ENCODE results near the gene REXO1. TPM values are rescaled to one million over a fixed set of nuclear protein-coding genes. Genes with fewer than 3 reads are reported as not detected.

REXO1 gene
- total RNA-seq, 1 donor from 2014 or later, result 37.2 TPM

DNA sequence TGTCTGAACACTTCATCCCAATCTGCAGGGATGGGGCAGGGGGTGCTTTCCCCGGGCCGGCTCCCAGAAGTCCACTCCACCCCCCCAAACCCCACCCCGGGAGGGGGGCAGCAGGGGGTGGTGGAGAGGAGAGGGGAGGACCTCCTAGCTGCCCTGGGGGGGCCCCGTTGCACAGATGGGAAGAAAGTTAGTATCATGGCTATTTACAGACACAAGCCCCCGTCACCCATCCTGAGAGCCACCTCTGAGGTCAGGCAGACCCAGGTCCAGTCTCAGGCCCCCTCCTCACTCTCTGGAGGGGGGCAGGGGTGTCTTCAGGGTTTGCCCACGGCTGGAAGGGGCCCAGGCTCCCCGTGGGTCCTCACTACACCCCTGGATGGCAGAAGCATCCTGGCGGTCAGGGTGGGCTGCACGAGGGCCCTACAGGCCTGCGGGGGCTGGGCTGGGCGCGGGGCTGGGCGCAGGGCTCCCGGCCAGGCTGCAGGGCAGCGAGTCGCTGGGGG is 5.8 kb upstream of the REXO1 start:
- Histone ChIP-seq H3K36me3 (no peaks in the 10 kb centered on the region), H3K27ac (no peak overlapping the region), H3K4me1 (peaks cover 66% of the 10 kb centered on the region), H3K27me3 (no peaks in the 10 kb centered on the region), H3K4me3 (no peak overlapping the region), H3K9me3 (no peaks in the 10 kb centered on the region)
- TF ChIP-seq, protein P1, sequence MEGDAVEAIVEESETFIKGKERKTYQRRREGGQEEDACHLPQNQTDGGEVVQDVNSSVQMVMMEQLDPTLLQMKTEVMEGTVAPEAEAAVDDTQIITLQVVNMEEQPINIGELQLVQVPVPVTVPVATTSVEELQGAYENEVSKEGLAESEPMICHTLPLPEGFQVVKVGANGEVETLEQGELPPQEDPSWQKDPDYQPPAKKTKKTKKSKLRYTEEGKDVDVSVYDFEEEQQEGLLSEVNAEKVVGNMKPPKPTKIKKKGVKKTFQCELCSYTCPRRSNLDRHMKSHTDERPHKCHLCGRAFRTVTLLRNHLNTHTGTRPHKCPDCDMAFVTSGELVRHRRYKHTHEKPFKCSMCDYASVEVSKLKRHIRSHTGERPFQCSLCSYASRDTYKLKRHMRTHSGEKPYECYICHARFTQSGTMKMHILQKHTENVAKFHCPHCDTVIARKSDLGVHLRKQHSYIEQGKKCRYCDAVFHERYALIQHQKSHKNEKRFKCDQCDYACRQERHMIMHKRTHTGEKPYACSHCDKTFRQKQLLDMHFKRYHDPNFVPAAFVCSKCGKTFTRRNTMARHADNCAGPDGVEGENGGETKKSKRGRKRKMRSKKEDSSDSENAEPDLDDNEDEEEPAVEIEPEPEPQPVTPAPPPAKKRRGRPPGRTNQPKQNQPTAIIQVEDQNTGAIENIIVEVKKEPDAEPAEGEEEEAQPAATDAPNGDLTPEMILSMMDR (IDR thresholded peaks at IDR 0.05), result no peak
- no peak for DNase-seq
- intact Hi-C loops (cut with DNase I), result no loop called here
- ATAC-seq, result no peak

- Histone ChIP-seq H3K4me3 (no peak overlapping the region), H3K27me3 (no peaks in the 10 kb centered on the region), H3K4me1 (peaks cover 62% of the 10 kb centered on the region), H3K27ac (no peak overlapping the region), H3K36me3 (no peaks in the 10 kb centered on the region), H3K9me3 (no peaks in the 10 kb centered on the region)
- intact Hi-C loops (cut with DNase I), result no loop called here
- ATAC-seq, result peak; percentile 63
- TF ChIP-seq, protein P1 (IDR thresholded peaks at IDR 0.05), result peak; percentile 90
- peak; percentile 91 for DNase-seq
Measured at GRCh38 chr19:1853295-1854038, 5.2 kb upstream of the REXO1 start.

DNA sequence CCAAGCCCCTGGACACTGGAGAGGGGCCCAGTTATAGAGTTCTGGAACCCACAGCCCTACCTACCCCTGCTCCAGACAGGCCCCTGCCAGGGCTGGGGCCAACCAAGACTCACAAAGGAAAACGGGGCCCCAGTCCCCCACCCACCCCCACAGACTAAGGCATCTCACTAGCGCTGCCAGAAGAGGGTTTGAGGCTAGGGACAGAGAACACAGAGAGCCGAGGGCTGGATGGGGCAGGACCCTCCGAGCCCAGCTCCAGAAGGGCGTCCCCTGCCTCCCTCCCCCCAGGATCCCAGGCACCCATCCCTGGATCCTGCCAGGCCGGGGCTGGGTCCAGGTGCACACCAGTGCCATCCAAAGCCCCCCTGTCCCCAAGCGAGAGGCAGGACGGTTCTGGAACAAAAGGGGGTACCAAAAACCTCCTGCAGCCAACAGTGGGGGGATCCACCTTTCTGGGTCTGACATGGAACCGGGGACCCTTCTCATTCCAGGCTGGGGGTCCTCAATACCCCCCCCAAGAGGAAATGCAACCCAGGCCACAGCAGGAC is 4.4 kb upstream of the REXO1 start:
- Histone ChIP-seq H3K4me1 (peaks cover 55% of the 10 kb centered on the region), H3K36me3 (no peaks in the 10 kb centered on the region), H3K4me3 (no peak overlapping the region), H3K27ac (no peak overlapping the region), H3K9me3 (no peaks in the 10 kb centered on the region), H3K27me3 (no peaks in the 10 kb centered on the region)
- no peak for ATAC-seq
- no peak for DNase-seq
- TF ChIP-seq, protein P1 (IDR thresholded peaks at IDR 0.05), result no peak
- intact Hi-C loops (cut with DNase I), result no loop called here

DNA sequence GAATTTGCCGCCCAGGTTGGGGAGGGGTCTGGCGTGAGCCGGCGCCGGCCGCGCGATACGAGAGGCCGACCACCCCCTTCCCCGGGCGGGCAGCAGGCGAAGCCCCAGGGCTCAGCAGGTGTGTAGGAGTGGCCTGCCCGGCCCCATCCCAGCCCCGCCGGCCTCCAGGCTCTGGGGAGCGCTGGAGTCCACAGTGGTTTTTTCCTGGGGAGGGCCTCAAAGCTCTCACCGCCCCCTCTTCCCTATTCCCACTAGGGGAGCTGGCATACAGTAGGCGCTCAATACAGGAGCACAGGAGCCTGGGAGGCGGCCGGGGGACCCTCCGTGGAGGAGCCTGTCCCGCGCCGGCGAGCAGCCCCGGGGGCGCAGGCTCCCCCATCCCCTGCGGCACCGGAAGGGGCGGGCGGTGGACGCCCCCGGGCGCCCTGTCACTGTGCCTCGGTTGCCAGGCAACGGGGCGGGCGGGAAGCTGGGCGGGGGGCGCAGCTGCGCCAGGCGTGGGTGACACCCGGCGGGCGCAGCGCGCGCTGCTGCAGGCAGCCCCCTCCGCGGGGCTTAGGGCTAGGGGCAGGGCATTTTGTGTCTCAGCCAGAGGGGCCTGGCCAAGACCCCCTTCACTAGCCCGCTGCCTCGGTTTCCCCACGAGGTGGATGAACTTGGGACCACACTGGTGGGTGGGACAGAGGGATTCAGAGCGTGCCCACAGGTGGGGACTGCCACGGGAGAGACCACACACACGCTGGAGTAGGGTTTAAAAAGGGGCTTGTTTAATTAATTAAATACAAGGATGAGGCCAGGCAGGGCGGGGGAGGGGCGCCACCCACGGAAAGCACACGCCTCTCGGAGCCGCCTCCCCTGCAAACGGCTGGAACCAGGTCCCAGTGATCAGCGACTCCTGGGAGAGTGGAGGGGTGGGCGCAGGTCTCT is 3.6 kb upstream of the REXO1 start:
- no peaks in the 10 kb centered on the region for H3K36me3 ChIP-seq
- H3K9me3 ChIP-seq, result no peaks in the 10 kb centered on the region
- H3K4me1 ChIP-seq, result peaks cover 55% of the 10 kb centered on the region
- ATAC-seq (no peak), DNase-seq (no peak)
- no peaks in the 10 kb centered on the region for H3K27me3 ChIP-seq
- intact Hi-C loops (cut with DNase I), result no loop called here
- TF ChIP-seq, protein P1 (IDR thresholded peaks at IDR 0.05), result no peak
- no peak overlapping the region for H3K4me3 ChIP-seq
- H3K27ac ChIP-seq, result no peak overlapping the region

- ATAC-seq (no peak), DNase-seq (no peak)
- Histone ChIP-seq H3K4me1 (peaks cover 55% of the 10 kb centered on the region), H3K27ac (no peak overlapping the region), H3K4me3 (no peak overlapping the region), H3K36me3 (no peaks in the 10 kb centered on the region), H3K9me3 (no peaks in the 10 kb centered on the region), H3K27me3 (no peaks in the 10 kb centered on the region)
- intact Hi-C loops (cut with DNase I), result no loop called here
- TF ChIP-seq, protein P1 (IDR thresholded peaks at IDR 0.05), result no peak
Measured at GRCh38 chr19:1850809-1851653, 2.7 kb upstream of the REXO1 start.
